Inferior parietal cortex (tissue), 1 donor: ENCODE data around the gene NFE2L3.
"Not testable (repeated sequence)": the region's sequence is repeated elsewhere in the genome, so short reads cannot be mapped to it uniquely, and the experiment has no call there.

Experiments
- DNase-seq: peaks from one replicate; pipeline ENCODE4 v3.0.0-alpha.2; 2016; ENCODE audit errors: extremely low spot score

Gene NFE2L3

DNA sequence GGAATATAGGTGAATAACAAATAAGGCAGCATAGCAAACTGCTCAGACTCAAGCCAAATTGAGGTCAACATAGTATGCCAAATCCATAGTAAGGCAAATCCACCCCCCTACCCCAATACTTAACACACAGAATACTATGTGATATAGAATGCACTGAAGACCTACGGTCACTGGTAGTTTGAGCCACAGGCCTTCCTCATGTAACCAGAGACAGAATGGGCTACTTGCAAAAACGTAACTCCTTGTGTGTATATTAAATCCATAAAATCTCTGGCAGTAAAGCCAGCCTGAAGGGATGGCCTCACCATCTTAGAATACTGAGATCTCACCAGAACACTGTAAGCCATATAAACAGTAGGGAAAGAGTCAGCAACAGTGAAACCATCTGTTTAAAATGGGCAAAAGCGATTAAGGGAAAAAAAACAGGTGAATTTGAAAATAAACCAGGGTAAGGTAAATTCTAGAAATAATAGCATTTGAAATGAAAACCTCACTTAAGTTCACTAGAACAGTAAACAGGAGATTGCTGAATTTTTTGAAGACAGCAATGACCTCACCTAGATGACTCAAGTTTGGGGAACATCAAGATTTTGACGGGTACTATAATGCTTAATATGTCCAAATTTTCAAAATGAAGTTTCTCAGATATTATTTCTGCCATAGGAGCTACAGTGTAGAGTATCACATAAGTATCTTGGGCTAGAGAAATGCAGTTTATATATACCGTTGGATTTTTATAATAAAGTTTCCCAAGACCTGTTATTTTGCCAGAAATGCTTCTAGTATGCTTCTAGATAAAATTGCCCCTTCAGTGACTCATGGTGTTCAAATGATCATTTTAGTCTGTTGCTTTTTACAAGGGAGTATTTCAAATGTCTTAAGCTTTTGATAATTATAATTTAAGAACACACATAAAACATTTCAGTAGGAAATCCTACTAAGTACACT, 34.6 kb downstream of the NFE2L3 start:
- DNase-seq = no peak

DNA sequence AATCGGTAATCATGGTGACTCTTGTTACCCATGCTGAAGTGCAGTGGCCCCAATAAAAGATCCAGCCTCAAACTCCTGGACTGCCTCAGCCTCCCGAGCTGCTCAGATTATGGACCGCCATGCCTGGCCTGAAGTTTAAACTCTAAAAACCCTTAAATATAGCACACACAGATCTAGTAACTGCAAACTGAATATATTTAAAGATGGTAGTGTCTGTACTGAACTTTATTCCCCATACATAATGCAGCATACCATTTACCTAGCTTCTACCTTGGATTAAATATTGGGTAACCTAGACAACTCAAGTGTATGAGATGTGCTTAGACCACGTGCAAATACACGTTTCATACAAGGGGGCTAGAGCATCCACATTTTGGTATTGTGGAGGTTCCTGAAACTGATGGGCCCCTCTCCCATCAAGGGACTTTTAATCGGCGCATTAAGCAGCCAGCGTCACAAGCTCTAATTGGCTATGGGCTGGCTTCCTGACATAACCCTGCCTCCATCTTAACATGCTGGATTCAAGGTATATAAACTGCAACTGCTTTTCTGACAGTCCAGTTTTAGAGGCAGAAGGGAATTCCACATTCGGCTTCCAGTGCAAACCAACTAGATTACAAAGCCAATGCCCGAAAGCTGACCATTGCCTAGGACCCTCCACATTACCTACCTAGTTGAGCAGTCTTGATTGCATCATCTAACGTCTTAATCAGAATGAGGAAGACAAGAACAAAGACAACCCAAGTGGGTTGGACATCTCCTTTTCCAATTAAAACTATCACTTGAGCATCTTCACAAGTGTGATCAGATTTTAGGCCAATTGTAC, 35.6 kb downstream of the NFE2L3 start:
- DNase-seq = no peak

DNA sequence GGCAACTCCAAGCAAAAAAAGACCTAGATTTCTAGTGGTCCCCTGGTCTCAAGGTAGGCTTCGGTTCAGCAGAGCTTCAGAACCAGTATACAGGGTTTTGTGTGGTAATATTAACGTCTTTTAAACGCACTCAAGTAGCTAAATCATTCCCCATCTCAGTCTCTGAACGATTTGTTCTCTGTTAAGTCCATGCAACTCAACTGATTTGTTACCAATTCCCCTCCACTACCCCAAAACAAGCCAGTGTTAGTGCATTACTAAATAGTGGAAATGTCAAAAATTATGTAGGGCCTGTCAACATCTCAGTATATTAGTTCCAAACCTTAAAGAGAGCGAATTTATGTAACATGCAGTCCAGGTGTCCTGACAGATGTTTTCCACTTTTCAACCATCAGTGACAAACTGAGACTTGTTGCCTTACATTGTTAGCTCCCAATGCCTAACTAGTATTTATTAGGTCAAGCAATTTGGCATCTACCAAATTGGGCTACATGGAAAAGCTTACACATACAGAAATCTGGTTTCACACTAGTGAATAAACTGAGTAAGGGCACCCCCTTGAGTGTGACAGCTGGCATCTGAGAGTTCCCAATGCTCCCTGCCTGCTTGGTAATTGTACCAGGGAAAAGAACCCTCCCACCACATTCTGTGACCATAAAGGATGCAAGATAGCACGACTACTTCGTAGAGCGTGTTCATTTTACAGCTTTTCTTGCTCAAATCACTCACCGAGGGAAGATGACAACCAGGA, 36.4 kb downstream of the NFE2L3 start:
- DNase-seq = no peak

DNA sequence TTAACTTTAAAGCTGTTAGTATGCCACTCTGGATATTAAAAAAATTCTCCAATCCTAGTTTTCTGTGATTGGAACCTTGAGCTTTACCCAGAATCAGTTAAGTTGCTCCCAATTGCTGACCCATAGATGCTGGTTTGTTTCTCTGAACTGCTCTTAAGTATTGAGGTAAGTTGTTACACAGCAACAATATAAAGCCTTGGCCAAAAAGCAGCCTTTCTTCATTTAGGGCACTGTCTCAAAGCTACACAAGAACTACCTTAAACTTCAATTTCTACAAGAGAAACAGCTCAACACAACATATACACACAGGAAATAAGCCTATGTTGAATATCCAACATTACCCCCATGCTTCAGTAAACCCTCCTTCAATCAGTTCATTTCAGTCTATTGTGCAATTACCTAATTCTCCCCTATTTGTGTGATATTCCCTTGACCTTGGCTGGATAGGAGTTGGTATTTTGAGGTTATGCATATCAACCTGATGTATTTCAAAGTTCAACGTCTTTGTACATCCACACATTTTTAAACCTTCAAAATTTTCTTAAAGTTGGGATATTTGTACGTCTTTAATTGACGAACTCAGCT, 37.1 kb downstream of the NFE2L3 start:
- no peak for DNase-seq

DNA sequence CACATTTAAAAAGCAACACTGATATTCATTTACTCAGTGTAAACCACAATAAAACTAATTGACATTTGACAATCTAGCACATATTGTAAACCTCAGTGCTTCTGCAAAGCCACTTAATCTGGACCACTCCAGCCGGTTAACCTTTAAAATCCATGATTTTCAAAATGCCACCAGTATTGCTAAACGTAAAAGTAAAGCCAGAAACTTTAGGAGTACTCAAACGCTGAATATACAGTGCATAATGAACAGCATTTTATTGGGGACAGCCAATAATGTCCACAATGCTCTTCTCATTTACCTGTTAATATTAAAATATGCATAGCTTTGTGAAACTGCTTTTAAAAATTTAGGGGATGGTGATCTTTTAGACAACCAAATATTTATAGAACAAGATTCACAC, 37.7 kb downstream of the NFE2L3 start:
- DNase-seq = no peak

DNA sequence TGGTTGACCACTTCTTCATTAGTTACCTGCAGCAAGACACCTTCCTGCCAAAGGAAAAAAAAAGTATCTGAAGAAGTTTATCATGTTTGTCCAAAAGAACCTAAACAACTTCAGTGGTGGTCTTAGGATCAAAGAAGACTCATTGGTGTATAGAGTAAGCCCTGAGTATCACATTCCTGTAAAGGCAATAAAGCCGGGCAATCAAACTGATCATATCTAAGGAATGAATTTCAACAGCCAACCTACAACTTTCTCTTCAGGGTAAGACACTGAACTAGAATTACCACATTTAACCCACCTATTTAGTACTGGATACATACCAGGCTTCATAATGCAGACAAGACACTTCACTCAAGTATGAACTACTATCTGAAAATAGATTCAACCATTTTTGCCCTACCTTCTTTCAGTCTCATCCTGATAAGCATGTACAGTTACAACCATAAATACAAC, 38.4 kb downstream of the NFE2L3 start:
- no peak for DNase-seq

DNA sequence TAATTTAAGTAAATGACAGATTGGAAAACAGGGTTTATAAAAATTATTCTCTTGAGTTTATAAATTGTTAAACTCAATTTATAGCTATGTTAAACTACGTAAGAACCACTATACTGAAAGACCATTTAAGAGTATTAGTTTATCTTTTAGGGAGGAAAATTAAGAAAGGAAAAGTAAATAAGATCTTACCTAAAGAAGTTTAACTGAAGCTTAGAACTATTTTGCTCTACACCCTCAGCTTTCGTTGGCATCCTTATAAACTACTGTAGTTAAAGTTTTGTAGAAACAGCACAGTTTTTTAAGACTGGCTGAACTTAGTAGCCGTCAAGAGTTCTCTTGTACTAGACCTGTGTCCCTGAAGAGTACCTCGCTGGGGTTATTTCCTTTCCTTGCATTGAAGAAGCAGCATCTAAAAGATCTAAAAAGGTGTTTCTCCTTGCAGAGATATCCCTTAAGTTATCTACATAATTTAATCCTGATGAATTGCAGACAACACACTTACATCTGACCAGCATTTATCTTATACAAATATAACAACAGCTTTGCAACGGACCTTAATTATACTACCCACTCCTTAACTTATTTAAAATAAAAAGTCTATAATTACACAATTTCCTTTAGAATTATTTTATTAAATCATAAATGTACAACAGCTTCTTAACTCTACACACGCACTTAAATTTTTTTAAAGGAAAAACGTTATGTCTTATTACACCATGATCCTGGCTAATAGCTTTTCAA, 39.4 kb downstream of the NFE2L3 start:
- DNase-seq = no peak

DNA sequence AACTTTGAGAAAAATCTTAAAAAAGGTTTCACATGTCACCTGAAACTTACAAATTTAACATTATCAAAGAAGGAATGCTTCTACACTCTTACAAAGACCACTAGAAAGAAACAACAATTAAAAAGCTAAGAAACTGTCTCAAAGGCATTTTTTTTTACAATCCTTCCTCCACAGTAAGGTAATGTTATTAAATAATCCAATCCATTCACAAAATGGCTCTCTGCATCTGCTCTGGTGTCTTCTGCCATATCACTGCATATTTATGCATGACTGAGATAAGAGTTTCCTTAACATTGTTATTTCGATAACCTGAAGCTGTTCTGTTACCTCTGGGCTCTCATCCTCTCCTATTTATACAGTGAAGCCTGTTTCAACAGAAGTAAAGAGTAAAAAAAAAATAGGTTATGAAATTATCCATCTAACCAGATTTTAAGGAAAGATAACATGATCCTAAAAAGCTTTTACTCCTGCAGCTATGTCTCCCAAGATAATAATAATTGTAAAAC, 40.0 kb downstream of the NFE2L3 start:
- no peak for DNase-seq

DNA sequence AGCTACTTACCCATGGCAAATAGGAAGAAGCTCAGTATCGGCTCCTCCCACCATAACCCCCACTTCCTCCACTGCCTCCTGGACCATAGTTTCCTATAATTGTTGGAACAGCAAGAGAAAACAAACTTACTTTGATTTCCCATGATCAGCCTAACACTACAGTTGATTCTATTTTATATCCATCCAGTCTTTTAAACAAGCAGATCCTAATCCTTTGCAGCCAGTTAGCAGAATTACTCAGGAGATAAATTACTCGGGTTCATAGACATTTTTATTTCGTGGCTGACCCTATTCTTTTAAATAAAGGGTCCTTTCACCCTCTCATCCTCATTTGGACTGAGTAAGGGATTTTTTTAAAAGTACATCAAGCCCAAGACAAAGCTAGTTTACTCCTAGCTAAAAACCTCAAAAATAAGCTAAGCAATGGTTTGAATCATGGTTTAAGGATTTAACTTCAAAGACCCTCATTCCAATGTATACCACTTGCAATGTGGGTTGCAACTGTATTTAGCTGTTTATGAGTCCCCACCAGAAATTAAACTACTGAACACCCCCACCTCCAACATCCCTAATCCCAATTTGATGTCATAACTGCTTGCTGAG, 40.6 kb downstream of the NFE2L3 start:
- no peak for DNase-seq

DNA sequence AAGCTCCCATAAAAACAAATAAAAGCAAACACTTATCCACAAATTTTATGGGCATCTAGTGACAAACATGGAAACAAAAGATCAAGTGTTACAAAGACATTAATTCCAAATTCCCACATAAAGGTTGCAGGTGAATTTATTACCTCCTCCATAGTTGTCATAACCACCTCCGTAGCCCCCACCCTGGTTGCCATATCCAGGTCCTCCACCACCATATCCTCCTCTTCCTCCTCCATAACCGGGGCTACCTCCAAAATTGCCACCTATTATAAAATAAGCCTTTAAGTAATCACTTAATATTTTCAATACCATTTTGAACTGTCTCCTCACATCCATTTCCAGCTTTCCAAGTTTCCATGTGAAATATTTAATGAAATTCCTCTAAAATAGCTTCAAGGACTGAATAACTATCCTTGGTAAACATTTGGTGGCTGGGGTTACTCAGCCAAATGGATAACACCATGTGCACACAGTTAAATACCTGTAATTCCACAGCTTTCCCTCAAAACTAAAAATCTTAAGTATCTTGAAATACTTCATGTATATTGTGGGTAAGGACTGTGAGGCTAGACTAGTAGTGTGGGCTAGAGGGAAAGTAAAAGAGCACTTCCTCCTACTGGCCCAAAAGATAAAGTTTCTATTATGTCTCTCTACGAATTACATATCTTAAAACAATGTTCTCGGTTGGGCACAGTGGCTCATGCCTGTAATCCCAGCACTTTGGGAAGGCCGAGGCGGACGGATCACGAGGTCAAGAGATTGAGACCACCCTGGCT, 41.6 kb downstream of the NFE2L3 start:
- DNase-seq = no peak

DNA sequence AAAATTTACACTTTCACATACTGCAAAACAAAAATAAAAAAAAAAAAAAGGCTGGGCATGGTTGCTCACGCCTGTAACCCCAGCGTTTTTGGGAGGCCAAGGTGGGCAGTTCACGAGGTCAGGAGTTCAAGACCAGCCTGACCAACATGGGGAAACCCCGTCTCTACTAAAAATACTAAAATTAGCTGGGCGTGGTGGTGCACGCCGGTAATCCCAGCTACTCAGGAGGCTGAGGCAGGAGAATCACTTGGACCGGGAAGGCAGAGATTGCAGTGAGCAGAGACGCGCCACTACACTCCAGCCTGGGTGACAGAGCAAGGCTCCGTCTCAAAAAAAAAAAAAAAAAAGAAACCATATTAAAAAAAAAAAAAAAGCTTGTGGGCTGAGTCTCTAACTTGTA, 42.8 kb downstream of the NFE2L3 start:
- DNase-seq = not testable (repeated sequence)

DNA sequence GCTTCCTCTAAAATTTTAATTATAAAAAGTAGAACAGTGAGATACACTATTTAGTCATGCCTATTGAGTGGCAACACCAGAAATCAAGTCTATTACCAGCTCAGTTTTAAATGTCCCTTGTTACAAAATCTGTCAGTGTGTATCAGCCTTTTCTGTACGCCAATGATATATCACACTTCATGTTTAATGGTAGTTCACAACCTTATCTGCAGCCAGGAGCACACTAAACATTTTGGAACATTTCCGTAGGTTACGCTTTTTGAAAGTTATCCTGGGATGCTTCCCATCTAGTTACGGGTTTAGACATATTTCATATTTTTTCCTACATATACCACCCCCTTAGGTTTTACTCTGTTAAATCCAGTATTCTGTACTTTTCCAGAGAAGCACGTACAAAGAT, 43.2 kb downstream of the NFE2L3 start:
- no peak for DNase-seq

DNA sequence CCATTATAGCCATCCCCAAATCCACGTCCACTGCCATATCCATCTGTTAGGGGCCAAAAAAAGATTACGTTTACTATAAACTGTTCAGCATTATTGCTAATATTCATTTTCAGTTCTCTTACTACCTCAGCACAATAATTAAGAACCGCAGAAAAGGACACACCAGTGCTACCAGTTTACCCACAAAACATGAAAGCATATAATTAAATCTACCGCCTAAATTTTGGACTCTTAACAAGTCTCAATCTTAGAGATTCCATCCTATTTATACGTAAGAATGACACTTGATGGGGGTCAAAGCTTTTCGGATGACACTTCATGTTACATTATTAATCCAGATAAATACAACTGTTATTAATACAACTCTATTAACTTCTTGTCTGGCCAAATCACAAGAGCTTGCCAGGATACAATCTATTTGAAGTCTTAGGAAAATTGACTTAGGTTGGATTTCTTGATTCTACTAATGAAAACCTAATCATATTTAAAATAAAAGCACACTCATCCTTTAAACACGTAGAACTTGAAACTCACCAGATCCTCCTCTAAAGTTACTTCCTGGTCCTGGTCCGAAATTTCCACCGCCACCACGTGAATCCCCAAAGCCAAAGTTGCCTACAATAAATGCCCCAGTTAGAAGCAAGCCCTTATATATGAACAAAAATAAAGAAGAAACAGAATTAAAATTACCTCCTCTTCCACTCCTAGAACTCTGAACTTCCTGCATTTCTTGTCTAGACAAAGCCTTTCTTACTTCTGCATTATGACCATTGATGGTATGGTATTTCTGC, 44.1 kb downstream of the NFE2L3 start:
- DNase-seq = no peak

DNA sequence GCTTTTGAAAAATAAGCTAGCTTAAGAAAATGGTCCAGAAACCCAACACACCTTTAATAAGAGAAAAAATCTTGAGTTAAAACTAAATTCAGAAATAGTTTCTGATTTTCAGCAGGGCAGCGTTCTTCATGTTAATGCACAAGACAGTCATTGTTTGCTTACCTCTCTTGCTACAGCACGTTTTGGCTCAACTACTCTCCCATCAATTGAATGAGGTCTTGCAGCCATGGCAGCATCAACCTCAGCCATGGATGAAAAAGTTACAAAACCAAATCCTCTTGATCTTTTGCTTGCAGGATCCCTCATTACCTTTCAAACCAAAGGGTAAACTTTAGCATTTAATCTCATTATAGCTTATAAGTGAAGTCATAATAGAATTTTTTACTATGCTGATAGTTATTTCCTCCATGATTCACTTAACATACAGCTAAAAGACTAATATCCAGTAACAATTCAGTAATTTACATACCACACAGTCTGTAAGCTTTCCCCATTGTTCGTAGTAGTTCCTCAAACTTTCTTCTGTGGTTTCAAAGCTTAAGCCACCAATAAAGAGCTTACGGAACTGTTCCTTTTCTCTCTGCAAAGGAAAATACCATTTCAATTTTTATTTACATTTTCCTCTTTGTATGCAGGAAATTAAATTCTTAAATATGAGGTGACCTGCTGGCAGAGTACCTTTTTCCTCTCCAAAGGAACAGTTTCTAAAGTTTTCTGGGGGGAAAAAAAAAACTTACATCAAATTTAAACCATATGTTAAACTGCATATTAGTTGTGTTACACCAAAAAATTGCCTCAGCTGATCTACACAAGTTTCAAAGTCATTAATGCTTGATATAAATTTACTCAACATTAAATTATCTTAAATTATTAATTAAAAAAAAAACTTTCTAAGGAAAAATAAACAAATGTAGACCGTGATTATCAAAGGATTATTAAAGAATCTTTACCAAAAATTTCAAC, 45.4 kb downstream of the NFE2L3 start:
- DNase-seq = no peak

DNA sequence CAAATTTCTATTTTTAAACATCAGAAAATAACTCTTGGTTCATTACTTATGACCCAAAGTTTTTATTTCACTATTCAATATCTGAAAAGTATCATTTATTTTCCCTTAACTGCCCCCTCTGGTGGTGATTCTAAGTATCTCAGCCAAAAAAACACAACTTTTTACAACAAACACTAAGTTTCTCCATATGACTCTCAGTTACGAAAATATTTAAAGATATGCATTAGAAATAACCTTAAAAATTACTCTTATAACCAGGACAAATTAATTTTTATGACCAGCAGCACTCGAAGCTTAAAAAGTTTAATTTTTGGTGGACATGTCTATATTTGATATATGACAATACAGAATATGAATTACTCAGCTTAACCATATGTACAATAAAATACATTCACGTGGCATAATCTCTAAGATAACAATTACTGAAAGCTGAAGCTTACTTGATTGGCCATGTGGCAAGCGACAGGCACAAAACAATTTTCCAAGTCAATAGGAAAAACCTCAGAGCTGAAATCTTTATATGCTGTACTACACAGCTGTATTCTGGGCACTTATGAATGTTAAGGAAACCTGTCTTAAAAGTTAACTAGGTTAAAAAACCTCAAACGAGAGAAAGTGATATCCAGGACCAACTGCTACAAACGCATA, 46.3 kb downstream of the NFE2L3 start:
- peak; percentile 79 for DNase-seq

DNA sequence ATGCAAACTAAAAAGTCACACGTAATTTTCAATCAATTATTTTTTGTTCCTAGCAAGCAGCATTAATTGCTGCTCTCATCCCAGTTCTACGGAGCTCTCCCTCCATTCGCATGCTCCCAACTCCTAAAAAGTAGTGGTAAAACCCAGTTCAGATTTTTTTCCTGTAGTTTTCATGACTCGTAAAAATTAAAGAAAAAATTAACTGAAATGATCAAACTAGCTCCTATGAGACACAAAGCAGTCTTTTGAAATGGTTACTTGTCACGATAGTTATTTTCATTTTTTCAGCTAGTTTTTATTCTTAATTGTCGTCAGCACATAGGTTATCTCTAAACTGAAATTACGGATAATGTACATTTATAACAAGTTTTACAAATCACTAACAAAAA, 46.8 kb downstream of the NFE2L3 start:
- no peak for DNase-seq
